Activated T-helper 1 cell treated with anti-CD3 and anti-CD28 coated beads, Interleukin-12 subunit alpha, Interleukin-12 subunit beta, Interleukin-2, Interleukin-4 antibody, amounts not matched to agents 30 ng/mL and 10 ng/mL and 1 ng/mL, durations not matched to agents 14 hours and 24 hours and 36 hours (primary cell): ENCODE results near the gene TEAD1. TPM values are rescaled to one million over a fixed set of nuclear protein-coding genes. Genes with fewer than 3 reads are reported as not detected.
A peak's percentile ranks its signal among the peaks of the same experiment; 100 is the strongest.

Experiments used
- DNase-seq: peaks from one replicate; pipeline ENCODE4 v3.0.0; 2021; ENCODE audit warnings: low spot score
- H3K27ac Mint-ChIP-seq: one replicate; pipeline ENCODE4 v1.8.0; 2021; ENCODE audit warnings: mild to moderate bottlenecking, mixed read lengths
- H3K27me3 Mint-ChIP-seq: one replicate; pipeline ENCODE4 v1.8.0; 2022; ENCODE audit warnings: mild to moderate bottlenecking, moderate library complexity, mixed read lengths; ENCODE audit not compliant: insufficient read depth
- H3K36me3 Mint-ChIP-seq: one replicate; pipeline ENCODE4 v1.8.0; 2021; ENCODE audit warnings: low read depth, mixed read lengths
- H3K4me1 Mint-ChIP-seq: one replicate; pipeline ENCODE4 v1.8.0; 2021; ENCODE audit warnings: low read depth, mixed read lengths
- H3K4me3 Mint-ChIP-seq: one replicate; pipeline ENCODE4 v1.8.0; 2021; ENCODE audit warnings: mild to moderate bottlenecking, moderate library complexity, mixed read lengths
- H3K9me3 Mint-ChIP-seq: one replicate; pipeline ENCODE4 v1.8.0; 2021; ENCODE audit warnings: mixed read lengths
- intact Hi-C: fragments of 100-400 bp; cut with micrococcal nuclease; formaldehyde crosslinking; loops from one replicate; pipeline ENCODE4 v1.15.1; 2024
- total RNA-seq: library from RNA; stranded (reverse); gene quantifications from 2 replicates; pipeline ENCODE4 v1.2.3, GENCODE V29; 2022

TEAD1 gene
- total RNA-seq, 1 donor from 2014 or later: 0.41 TPM

- Mint-ChIP-seq H3K4me1 (peaks cover 39% of the 10 kb centered on the region), H3K27ac (no peak overlapping the region), H3K27me3 (peaks cover 11% of the 10 kb centered on the region), H3K4me3 (no peak overlapping the region), H3K36me3 (no peaks in the 10 kb centered on the region), H3K9me3 (no peaks in the 10 kb centered on the region)
- DNase-seq: no peak
- intact Hi-C loops: no loop called here
Observed at GRCh38 chr11:12815931-12816494, 141.8 kb downstream of the TEAD1 start.

- no peak overlapping the region for H3K27ac Mint-ChIP-seq
- intact Hi-C loops: no loop called here
- H3K9me3 Mint-ChIP-seq: no peaks in the 10 kb centered on the region
- no peaks in the 10 kb centered on the region for H3K36me3 Mint-ChIP-seq
- DNase-seq: no peak
- no peak overlapping the region for H3K4me3 Mint-ChIP-seq
- H3K4me1 Mint-ChIP-seq: peaks cover 24% of the 10 kb centered on the region
- peaks cover 13% of the 10 kb centered on the region for H3K27me3 Mint-ChIP-seq
Observed at GRCh38 chr11:12817681-12818332, 143.6 kb downstream of the TEAD1 start.

- intact Hi-C loops: no loop called here
- H3K27me3 Mint-ChIP-seq: peaks cover 18% of the 10 kb centered on the region
- H3K27ac Mint-ChIP-seq: no peak overlapping the region
- no peaks in the 10 kb centered on the region for H3K9me3 Mint-ChIP-seq
- no peaks in the 10 kb centered on the region for H3K36me3 Mint-ChIP-seq
- no peak for DNase-seq
- peaks cover 19% of the 10 kb centered on the region for H3K4me1 Mint-ChIP-seq
- no peak overlapping the region for H3K4me3 Mint-ChIP-seq
Observed at GRCh38 chr11:12818333-12819015, 144.3 kb downstream of the TEAD1 start.

- H3K27ac Mint-ChIP-seq: no peak overlapping the region
- no peak overlapping the region for H3K4me3 Mint-ChIP-seq
- no peak for DNase-seq
- no peaks in the 10 kb centered on the region for H3K4me1 Mint-ChIP-seq
- H3K27me3 Mint-ChIP-seq: peaks cover 41% of the 10 kb centered on the region
- H3K36me3 Mint-ChIP-seq: no peaks in the 10 kb centered on the region
- intact Hi-C loops: no loop called here
- H3K9me3 Mint-ChIP-seq: no peaks in the 10 kb centered on the region
Observed at GRCh38 chr11:12822392-12823022, 148.3 kb downstream of the TEAD1 start.

GRCh38 chr11:12824281-12825041 is 150.2 kb downstream of the TEAD1 start:
- peaks cover 60% of the 10 kb centered on the region for H3K27me3 Mint-ChIP-seq
- intact Hi-C loops: no loop called here

GRCh38 chr11:12826441-12826840 is 152.2 kb downstream of the TEAD1 start:
- Mint-ChIP-seq H3K9me3 (no peaks in the 10 kb centered on the region), H3K4me3 (no peak overlapping the region), H3K36me3 (no peaks in the 10 kb centered on the region), H3K27me3 (peaks cover 69% of the 10 kb centered on the region), H3K4me1 (peaks cover 16% of the 10 kb centered on the region), H3K27ac (no peak overlapping the region)
- no peak for DNase-seq
- intact Hi-C loops: no loop called here

More at GRCh38 chr11:12824281-12825041, 150.2 kb downstream of the TEAD1 start:
- no peak overlapping the region for H3K4me3 Mint-ChIP-seq
- no peaks in the 10 kb centered on the region for H3K36me3 Mint-ChIP-seq
- H3K9me3 Mint-ChIP-seq: no peaks in the 10 kb centered on the region
- DNase-seq: no peak
- H3K4me1 Mint-ChIP-seq: peaks cover 16% of the 10 kb centered on the region
- H3K27ac Mint-ChIP-seq: no peak overlapping the region

- Mint-ChIP-seq H3K4me3 (no peak overlapping the region), H3K36me3 (no peaks in the 10 kb centered on the region), H3K4me1 (peaks cover 16% of the 10 kb centered on the region), H3K9me3 (no peaks in the 10 kb centered on the region), H3K27ac (no peak overlapping the region), H3K27me3 (peaks cover 71% of the 10 kb centered on the region)
- intact Hi-C loops: no loop called here
- DNase-seq: no peak
Observed at GRCh38 chr11:12827369-12827768, 153.1 kb downstream of the TEAD1 start.

GRCh38 chr11:12827929-12828812 is 153.9 kb downstream of the TEAD1 start:
- H3K27me3 Mint-ChIP-seq: peaks cover 73% of the 10 kb centered on the region
- H3K36me3 Mint-ChIP-seq: no peaks in the 10 kb centered on the region
- no peak for DNase-seq
- peak overlapping the region; percentile 52 for H3K4me3 Mint-ChIP-seq
- H3K27ac Mint-ChIP-seq: no peak overlapping the region
- intact Hi-C loops: no loop called here
- H3K9me3 Mint-ChIP-seq: no peaks in the 10 kb centered on the region
- peaks cover 16% of the 10 kb centered on the region for H3K4me1 Mint-ChIP-seq

GRCh38 chr11:12829131-12829530 is 154.9 kb downstream of the TEAD1 start:
- intact Hi-C loops: no loop called here
- DNase-seq: no peak
- Mint-ChIP-seq H3K4me3 (peak overlapping the region; percentile 40), H3K4me1 (peaks cover 16% of the 10 kb centered on the region), H3K9me3 (no peaks in the 10 kb centered on the region), H3K27ac (no peak overlapping the region), H3K36me3 (no peaks in the 10 kb centered on the region), H3K27me3 (peaks cover 75% of the 10 kb centered on the region)

- no peaks in the 10 kb centered on the region for H3K36me3 Mint-ChIP-seq
- intact Hi-C loops: no loop called here
- peaks cover 16% of the 10 kb centered on the region for H3K4me1 Mint-ChIP-seq
- no peak for DNase-seq
- H3K4me3 Mint-ChIP-seq: no peak overlapping the region
- no peaks in the 10 kb centered on the region for H3K9me3 Mint-ChIP-seq
- H3K27me3 Mint-ChIP-seq: peaks cover 78% of the 10 kb centered on the region
- H3K27ac Mint-ChIP-seq: no peak overlapping the region
Observed at GRCh38 chr11:12829540-12830314, 155.5 kb downstream of the TEAD1 start.

- Mint-ChIP-seq H3K36me3 (no peaks in the 10 kb centered on the region), H3K27ac (no peak overlapping the region), H3K27me3 (peaks cover 70% of the 10 kb centered on the region), H3K4me1 (peaks cover 16% of the 10 kb centered on the region), H3K9me3 (no peaks in the 10 kb centered on the region), H3K4me3 (no peak overlapping the region)
- intact Hi-C loops: no loop called here
- no peak for DNase-seq
Observed at GRCh38 chr11:12831471-12832202, 157.4 kb downstream of the TEAD1 start.
